HFFc6 (cell line): ENCODE measurements around the gene ACKR3. TPM values are rescaled to one million over a fixed set of nuclear protein-coding genes. Genes with fewer than 3 reads are reported as not detected.

ENCODE experiments used
- DNase-seq: peaks from one replicate; pipeline ENCODE4 v3.0.0-alpha.2; 2018
- H3K27ac Mint-ChIP-seq: 2 replicates; pipeline ENCODE4 v1.8.0; 2020; ENCODE audit warnings: mild to moderate bottlenecking, mixed read lengths
- H3K27me3 Mint-ChIP-seq: 2 replicates; pipeline ENCODE4 v1.8.0; 2021; ENCODE audit warnings: mild to moderate bottlenecking, moderate library complexity, mixed read lengths; ENCODE audit not compliant: insufficient read depth
- H3K36me3 Mint-ChIP-seq: 2 replicates; pipeline ENCODE4 v1.8.0; 2021; ENCODE audit warnings: low read depth, mixed read lengths
- H3K4me1 Mint-ChIP-seq: 2 replicates; pipeline ENCODE4 v1.8.0; 2020; ENCODE audit warnings: low read depth, mixed read lengths
- H3K4me3 Mint-ChIP-seq: 2 replicates; pipeline ENCODE4 v1.8.0; 2020; ENCODE audit warnings: mild to moderate bottlenecking, moderate library complexity, mixed read lengths
- H3K9me3 Mint-ChIP-seq: 2 replicates; pipeline ENCODE4 v1.8.0; 2020; ENCODE audit warnings: mild to moderate bottlenecking, mixed read lengths
- CTCF ChIP-seq: fragments of 200-600 bp; sonication (generic); IDR thresholded peaks from 2 replicates; pipeline ENCODE4 v1.5.0; 2021; ENCODE audit warnings: antibody characterized with exemption, mild to moderate bottlenecking
- total RNA-seq, 6 experiments: library from RNA; stranded (reverse); fragmentation: NEBNext Ultra II Directional; extraction: Animal tissue kit (Norgen Biotek cat#: 25700); gene quantifications; 2 replicates in 1 of 6; 3 replicates in 5 of 6; pipeline ENCODE4 v1.2.3, GENCODE V29; 2021

Gene ACKR3
- total RNA-seq, 6 experiments from 2014 or later: 0.12 TPM; not detected in 5

GRCh38 chr2:236631281-236631855 lies 61.7 kb downstream of the ACKR3 start:
- no peak for TF ChIP-seq CTCF
- DNase-seq: no peak
- H3K27ac Mint-ChIP-seq: no peak overlapping the region
- H3K4me3 Mint-ChIP-seq: no peak overlapping the region
- no peaks in the 10 kb centered on the region for H3K36me3 Mint-ChIP-seq
- peaks cover 26% of the 10 kb centered on the region for H3K27me3 Mint-ChIP-seq
- H3K9me3 Mint-ChIP-seq: peaks cover under 1% of the 10 kb centered on the region
- no peaks in the 10 kb centered on the region for H3K4me1 Mint-ChIP-seq

- Mint-ChIP-seq H3K27me3 (peaks cover 29% of the 10 kb centered on the region), H3K27ac (no peak overlapping the region), H3K9me3 (peaks cover 5% of the 10 kb centered on the region), H3K4me3 (no peak overlapping the region), H3K36me3 (no peaks in the 10 kb centered on the region), H3K4me1 (no peaks in the 10 kb centered on the region)
- no peak for DNase-seq
- no peak for TF ChIP-seq CTCF
Observed at GRCh38 chr2:236631856-236632291, 62.2 kb downstream of the ACKR3 start.
